PC-9 (cell line): ENCODE data around the gene EEF1B2. TPM values are rescaled to one million over a fixed set of nuclear protein-coding genes. Genes with fewer than 3 reads are reported as not detected.
"Not testable (repeated sequence)": the region's sequence is repeated elsewhere in the genome, so short reads cannot be mapped to it uniquely, and the experiment has no call there.

Experiments
- BruUV-seq: library from RNA; stranded (reverse); fragments of 400-500 nt; replicated peaks from 2 replicates; lab custom pipeline; 2021; lab: Mats Ljungman, UMichigan
- CTCF ChIA-PET: fragments of 300-600 bp; sonication (Branson Sonifier 250); formaldehyde crosslinking; loops from one replicate; lab custom pipeline; 2022; ENCODE audit warnings: antibody characterized with exemption; lab: Charles Lee
- POLR2A ChIA-PET: fragments of 300-600 bp; sonication (Branson Sonifier 250); formaldehyde crosslinking; loops from one replicate; lab custom pipeline; 2022; ENCODE audit warnings: antibody characterized with exemption; ENCODE audit not compliant: unreplicated experiment; lab: Charles Lee
- DNase-seq, 2 experiments: peaks; one replicate each; pipeline versions ENCODE4 v3.0.0 to v3.0.0-alpha.2; 2015 to 2022; ENCODE audit warnings: mixed read lengths in 1 of 2
- H2AFZ ChIP-seq: fragments of 200-600 bp; sonication (generic); 2 replicates; pipeline ENCODE4 v1.8.1; 2017; ENCODE audit warnings: antibody characterized with exemption
- H3F3A ChIP-seq: fragments of 200-600 bp; sonication (generic); 2 replicates; pipeline ENCODE4 v1.8.1; 2017; ENCODE audit warnings: antibody characterized with exemption, mild to moderate bottlenecking, low read depth; ENCODE audit not compliant: insufficient read depth
- H3K27ac ChIP-seq: fragments of 200-600 bp; sonication (generic); 2 replicates; pipeline ENCODE4 v1.6.1; 2016; ENCODE audit warnings: mixed run types
- H3K27me3 ChIP-seq: fragments of 200-600 bp; sonication (generic); 2 replicates; pipeline ENCODE4 v1.6.1; 2016; ENCODE audit warnings: low read depth, mixed run types; ENCODE audit not compliant: insufficient read depth
- H3K36me3 ChIP-seq: fragments of 200-600 bp; sonication (generic); 2 replicates; pipeline ENCODE4 v1.6.1; 2016; ENCODE audit warnings: low read depth, mixed run types
- H3K4me1 ChIP-seq: fragments of 200-600 bp; sonication (generic); replicated peaks from 2 replicates; pipeline ENCODE4 v1.6.1; 2016; ENCODE audit warnings: mixed run types; ENCODE audit not compliant: insufficient read depth
- H3K4me2 ChIP-seq: fragments of 200-600 bp; sonication (generic); 2 replicates; pipeline ENCODE4 v1.6.1; 2017; ENCODE audit warnings: mixed run types
- H3K4me3 ChIP-seq: fragments of 200-600 bp; sonication (generic); 2 replicates; pipeline ENCODE4 v1.6.1; 2016; ENCODE audit warnings: mixed run types
- H3K79me2 ChIP-seq: fragments of 200-600 bp; sonication (generic); 2 replicates; pipeline ENCODE4 v1.6.1; 2017; ENCODE audit warnings: low read depth, mixed run types
- H3K9me2 ChIP-seq: fragments of 200-600 bp; sonication (generic); 2 replicates; pipeline ENCODE4 v1.8.1; 2017; ENCODE audit warnings: mild to moderate bottlenecking; ENCODE audit not compliant: insufficient read depth
- H3K9me3 ChIP-seq: fragments of 200-600 bp; sonication (generic); 2 replicates; pipeline ENCODE4 v1.8.1; 2016; ENCODE audit warnings: low read depth; ENCODE audit not compliant: insufficient read depth
- H4K20me1 ChIP-seq: fragments of 200-600 bp; sonication (generic); 2 replicates; pipeline ENCODE4 v1.8.1; 2017; ENCODE audit not compliant: insufficient read depth
- CTCF ChIP-seq: fragments of 200-600 bp; sonication (generic); conservative IDR thresholded peaks from 2 replicates; pipeline ENCODE4 v1.6.1; 2017; ENCODE audit warnings: mixed run types, antibody characterized with exemption, mild to moderate bottlenecking, moderate library complexity
- EZH2 ChIP-seq: fragments of 200-600 bp; sonication (generic); IDR thresholded peaks from 2 replicates; pipeline ENCODE4 v1.8.0; 2017; ENCODE audit warnings: antibody characterized with exemption, low read depth
- intact Hi-C: fragments of 100-400 bp; cut with micrococcal nuclease; formaldehyde crosslinking; loops from one replicate; pipeline ENCODE4 v1.10.0; 2022; ENCODE audit not compliant: unreplicated experiment
- total RNA-seq: library from RNA; stranded (reverse); gene quantifications from 2 replicates; pipeline ENCODE4 v1.2.3, GENCODE V29; 2021

Gene EEF1B2
- total RNA-seq, 1 experiment from 2014 or later, result 367 TPM

DNA sequence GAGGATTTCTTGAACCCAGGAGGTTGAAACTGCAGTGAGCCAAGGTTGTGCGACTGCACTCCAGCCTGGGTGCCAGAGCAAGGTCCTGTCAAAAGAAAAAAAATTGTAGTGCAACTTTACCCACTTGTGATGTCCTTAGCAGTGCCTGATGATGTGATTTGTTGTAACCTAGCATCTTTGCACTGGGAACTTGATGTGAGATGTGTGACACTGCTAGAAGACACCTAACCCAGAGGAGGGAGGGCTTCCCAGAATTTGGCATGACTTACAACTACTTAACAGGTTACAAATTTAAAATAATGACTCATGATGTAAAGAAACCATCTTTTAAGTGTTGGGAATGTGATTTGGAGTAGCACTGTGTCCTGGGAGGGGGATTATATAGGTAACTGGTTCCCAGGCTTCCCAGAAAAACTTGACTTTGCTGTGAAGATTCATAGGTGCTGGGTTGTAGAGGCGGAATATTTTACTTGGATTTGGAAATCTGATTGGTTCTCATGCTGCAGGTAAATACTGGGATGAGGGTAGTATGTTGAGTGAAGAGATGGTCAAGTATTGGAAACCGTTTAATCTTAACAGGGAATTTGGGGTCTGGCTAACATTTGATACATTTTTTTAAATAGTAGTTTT is 3.7 kb downstream of the EEF1B2 start:
- H3K27ac ChIP-seq, result no peak overlapping the region

GRCh38 chr2:206164261-206164862 is 4.7 kb downstream of the EEF1B2 start:
- Histone ChIP-seq H3K4me1 (peaks cover 9% of the 10 kb centered on the region), H3K27me3 (no peaks in the 10 kb centered on the region), H4K20me1 (no peaks in the 10 kb centered on the region; the same call in none of the 2 replicates), H3K9me3 (no peaks in the 10 kb centered on the region), H3K9me2 (no peaks in the 10 kb centered on the region), H3K36me3 (peaks cover 28% of the 10 kb centered on the region), H3K4me3 (no peak overlapping the region), H3K4me2 (no peak overlapping the region), H2AFZ (no peak overlapping the region), H3F3A (peaks cover 22% of the 10 kb centered on the region), H3K27ac (no peak overlapping the region), H3K79me2 (peaks cover 30% of the 10 kb centered on the region)
- intact Hi-C loops, result loop anchor here (1.0 to 5.0 kb wide), 3 partner anchors 48 to 228 kb away; a partner anchor contains a TSS
- CTCF ChIA-PET, result interaction anchor here (0.6 to 0.7 kb wide), 2 partner anchors 95 to 110 kb away, joined by 3 to 6 read pairs; no protein-coding TSS in a partner anchor
- POLR2A ChIA-PET, result no interaction called here
- TF ChIP-seq CTCF, result peak; percentile 78
- TF ChIP-seq EZH2, result no peak
- DNase-seq, result peak in 1 of 2 experiments; percentile 20
- BruUV-seq, result no TSS peak

More for the DNA sequence above, 3.7 kb downstream of the EEF1B2 start:
- Histone ChIP-seq H3K27me3 (no peaks in the 10 kb centered on the region), H3K9me3 (no peaks in the 10 kb centered on the region), H3K4me2 (no peak overlapping the region), H4K20me1 (no peaks in the 10 kb centered on the region; the same call in none of the 2 replicates), H3K9me2 (no peaks in the 10 kb centered on the region), H3K4me3 (no peak overlapping the region), H3K36me3 (peaks cover 28% of the 10 kb centered on the region), H3K79me2 (peaks cover 38% of the 10 kb centered on the region), H3K4me1 (peaks cover 9% of the 10 kb centered on the region), H2AFZ (no peak overlapping the region), H3F3A (peaks cover 22% of the 10 kb centered on the region)
- no TSS peak for BruUV-seq
- intact Hi-C loops, result loop anchor here (5.0 kb wide), 1 partner anchor 49 kb away; a partner anchor contains a TSS
- ChIA-PET CTCF (no interaction called here), POLR2A (no interaction called here)
- DNase-seq, result no peak
- TF ChIP-seq CTCF (no peak), EZH2 (no peak)

DNA sequence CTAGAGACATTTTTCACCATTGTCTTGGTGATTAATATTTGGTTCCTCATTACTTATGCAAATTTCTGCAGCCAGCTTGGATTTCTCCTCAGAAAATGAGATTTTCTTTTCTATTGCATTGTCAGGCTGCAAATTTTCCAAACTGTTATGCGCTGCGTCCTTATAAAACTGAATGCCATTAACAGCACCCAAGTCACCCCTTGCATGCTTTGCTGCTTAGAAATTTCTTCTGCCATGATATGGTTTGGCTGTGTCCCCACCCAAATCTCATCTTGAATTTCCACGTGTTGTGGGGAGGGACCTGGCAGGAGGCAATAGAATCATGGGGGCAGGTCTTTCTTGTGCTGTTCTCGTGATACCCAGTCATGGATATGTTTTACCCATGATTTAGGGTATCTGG is 8.5 kb downstream of the EEF1B2 start:
- H3K9me2 ChIP-seq, H3F3A ChIP-seq, POLR2A ChIA-PET, CTCF ChIA-PET, H3K4me3 ChIP-seq, intact Hi-C loops, H4K20me1 ChIP-seq, H3K27ac ChIP-seq, H3K36me3 ChIP-seq, H3K27me3 ChIP-seq, H2AFZ ChIP-seq, H3K4me2 ChIP-seq, H3K79me2 ChIP-seq, DNase-seq, H3K9me3 ChIP-seq, H3K4me1 ChIP-seq, BruUV-seq: not testable (repeated sequence)

GRCh38 chr2:206171624-206172397 is 12.1 kb downstream of the EEF1B2 start:
- H3K36me3 ChIP-seq, intact Hi-C loops, H3K79me2 ChIP-seq, CTCF ChIA-PET, H2AFZ ChIP-seq, BruUV-seq, H3K27ac ChIP-seq, H3K27me3 ChIP-seq, H3K4me1 ChIP-seq, H3K9me3 ChIP-seq, H4K20me1 ChIP-seq, POLR2A ChIA-PET, H3K9me2 ChIP-seq, H3K4me3 ChIP-seq, H3F3A ChIP-seq, H3K4me2 ChIP-seq, DNase-seq: not testable (repeated sequence)
